Spleen (tissue), 11 donors: ENCODE data around the gene LPP. TPM values are rescaled to one million over a fixed set of nuclear protein-coding genes. Genes with fewer than 3 reads are reported as not detected.

Source experiments
- DNase-seq: peaks from one replicate; pipeline ENCODE4 v3.0.0-alpha.2; 2020
- H3K27ac ChIP-seq, 8 donors: fragments of 200-600 bp; sonication (generic) in 7 of 8; 1 replicate in 4 of 8; 2 replicates in 4 of 8; pipeline versions ENCODE4 v1.5.0 to v1.8.0; 2016 to 2021; ENCODE audit warnings: inconsistent platforms in 4 of 8, mild to moderate bottlenecking in 4 of 8, moderate library complexity in 1 of 8
- H3K27me3 ChIP-seq, 7 donors: fragments of 200-600 bp; sonication (generic) in 6 of 7; replicated peaks in 1 of 7; 1 replicate in 4 of 7; 2 replicates in 3 of 7; pipeline versions ENCODE4 v1.5.0 to v1.8.0; 2016 to 2021; ENCODE audit warnings: inconsistent platforms in 3 of 7, mild to moderate bottlenecking in 1 of 7
- H3K36me3 ChIP-seq, 6 donors: fragments of 200-600 bp; sonication (generic) in 5 of 6; 1 replicate in 4 of 6; 2 replicates in 2 of 6; pipeline versions ENCODE4 v1.5.0 to v1.8.0; 2016 to 2021; ENCODE audit warnings: inconsistent platforms in 2 of 6
- H3K4me1 ChIP-seq, 6 donors: fragments of 200-600 bp; sonication (generic) in 5 of 6; 1 replicate in 3 of 6; 2 replicates in 3 of 6; pipeline versions ENCODE4 v1.5.0 to v1.8.0; 2016 to 2021; ENCODE audit warnings: inconsistent platforms in 3 of 6
- H3K4me3 ChIP-seq, 8 donors: fragments of 200-600 bp; sonication (generic) in 7 of 8; 1 replicate in 4 of 8; 2 replicates in 4 of 8; pipeline versions ENCODE4 v1.5.0 to v1.8.0; 2016 to 2021; ENCODE audit warnings: inconsistent platforms in 4 of 8, mild to moderate bottlenecking in 4 of 8, moderate library complexity in 2 of 8
- H3K9me3 ChIP-seq, 8 donors: fragments of 200-600 bp; sonication (generic) in 7 of 8; 1 replicate in 4 of 8; 2 replicates in 4 of 8; pipeline versions ENCODE4 v1.5.0 to v1.8.0; 2016 to 2021; ENCODE audit warnings: inconsistent platforms in 4 of 8
- POLR2A ChIP-seq, 3 donors: fragments of 450-650 bp; IDR thresholded peaks; one replicate each; pipeline ENCODE4 v1.5.1; 2017; ENCODE audit warnings: antibody characterized with exemption in 3 of 3, mild to moderate bottlenecking in 1 of 3
- POLR2AphosphoS5 ChIP-seq, 3 donors: sonication (generic); formaldehyde crosslinking; IDR thresholded peaks; one replicate each; pipeline ENCODE4 v1.5.1; 2017; ENCODE audit warnings: antibody characterized with exemption in 3 of 3
- WGBS, 5 donors: extraction: QIAGEN DNeasy Blood & Tissue Kit in 3 of 5; methylation state at CpG; one replicate each; pipeline versions ENCODE4 v1.1.5 to v1.1.7; 2013 to 2018; 5-methylcytosine and 5-hydroxymethylcytosine counted together
- intact Hi-C: fragments of 100-400 bp; cut with DNase I; formaldehyde crosslinking; loops from one replicate; pipeline ENCODE4 v1.15.0; 2023; ENCODE audit warnings: low total_unique reads
- polyA plus RNA-seq, 3 donors: library from polyadenylated mRNA; stranded (reverse); fragments of 200-250 nt; gene quantifications; one replicate each; pipeline ENCODE4 v1.2.1, GENCODE V29; 2013
- total RNA-seq, 7 donors: library from RNA; depleted of rRNA in 3 of 7; stranded (reverse); fragments of >200 nt in 3 of 7; fragmentation: NEBNext Ultra II Directional in 4 of 7; extraction: Animal tissue kit (Norgen Biotek cat#: 25700) in 4 of 7; gene quantifications; one replicate each; pipeline versions ENCODE4 v1.1.0 to v1.2.1, GENCODE V29; 2016 to 2021
- TF ChIP-seq, protein P1 (sequence below), 11 experiments: fragments of 200-600 bp in 7 of 11; fragments of 450-650 bp in 4 of 11; sonication (generic) in 4 of 11; IDR thresholded peaks in 8 of 11; conservative IDR thresholded peaks in 3 of 11; 1 replicate in 7 of 11; 2 replicates in 4 of 11; pipeline versions ENCODE4 v1.4.0 to v1.8.0; 2016 to 2021; ENCODE audit warnings: antibody characterized with exemption in 11 of 11, inconsistent platforms in 4 of 11, mild to moderate bottlenecking in 1 of 11
- donor health status: healthy with polysubstance abuse.
- donor health status: DM: no; HTN: no; CAD: no; lungs with moderate emphysema.
- donor health status: DM: no; HTN: no; CAD: no.
- donor health status: Bipolar disorder and iron deficiency.
- donor health status: healthy.
- donor health status: DM: no; HTN: no; CAD: no.
- donor health status: DM: yes; HTN: yes; CAD: no.

LPP gene
- total and polyA plus RNA-seq, 10 donors, result 2.4 to 270 (median 156) TPM

DNA sequence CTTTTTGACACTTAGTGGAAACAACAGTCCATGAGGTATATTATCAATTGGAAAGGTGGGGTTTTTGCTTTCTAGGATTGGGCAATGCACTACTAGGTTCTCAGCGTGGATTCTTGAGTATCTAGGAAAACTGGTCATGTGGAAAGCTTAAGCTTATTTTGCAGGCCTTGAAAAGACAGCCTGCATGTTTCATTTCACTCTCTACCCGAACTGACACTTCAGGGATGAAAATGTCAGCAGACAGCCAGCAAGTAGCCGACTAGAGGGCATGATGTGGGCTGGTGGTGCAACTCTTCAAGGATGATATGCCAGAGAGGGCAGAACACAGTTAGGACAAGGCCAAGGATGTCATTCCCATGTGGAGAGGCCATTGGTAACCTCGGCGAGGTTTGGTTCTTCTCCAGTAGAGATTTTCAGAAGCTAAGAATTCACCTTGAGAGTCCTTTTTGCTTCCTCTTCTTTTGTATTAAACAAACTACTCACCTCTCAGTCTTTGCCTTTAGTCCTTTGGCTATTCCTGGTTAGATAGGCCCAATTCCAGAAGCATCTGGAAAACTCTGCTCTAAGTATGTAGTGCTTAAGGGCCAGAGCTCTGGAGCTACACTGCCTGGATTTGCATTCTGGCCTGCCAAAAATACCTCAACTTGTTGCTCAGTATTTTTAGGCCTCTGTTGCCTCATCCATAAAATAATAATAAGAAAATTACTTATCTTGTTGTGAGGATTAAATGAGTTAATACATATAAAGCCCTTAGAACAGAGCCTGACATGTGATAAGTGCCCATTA, 17.9 kb downstream of the LPP start:
- intact Hi-C loops, result no loop called here
- no peaks in the 10 kb centered on the region for H3K9me3 ChIP-seq
- no peak overlapping the region for H3K27ac ChIP-seq
- DNase-seq, result no peak
- no peaks in the 10 kb centered on the region for H3K27me3 ChIP-seq
- peaks cover 7 to 48% (median 24%) of the 10 kb centered on the region in 6 donors for H3K4me1 ChIP-seq
- WGBS, 5 donors, result 83 to 90% (median 84%) methylated on average over 5 of the region's 5 CpGs
- H3K36me3 ChIP-seq, result peaks cover 0 to 6% (median 0%) of the 10 kb centered on the region in 6 donors
- no peak overlapping the region for H3K4me3 ChIP-seq
- TF ChIP-seq POLR2AphosphoS5 (IDR thresholded peaks at IDR 0.05) (no peak), POLR2A (IDR thresholded peaks at IDR 0.05) (no peak)
- TF ChIP-seq, protein P1, sequence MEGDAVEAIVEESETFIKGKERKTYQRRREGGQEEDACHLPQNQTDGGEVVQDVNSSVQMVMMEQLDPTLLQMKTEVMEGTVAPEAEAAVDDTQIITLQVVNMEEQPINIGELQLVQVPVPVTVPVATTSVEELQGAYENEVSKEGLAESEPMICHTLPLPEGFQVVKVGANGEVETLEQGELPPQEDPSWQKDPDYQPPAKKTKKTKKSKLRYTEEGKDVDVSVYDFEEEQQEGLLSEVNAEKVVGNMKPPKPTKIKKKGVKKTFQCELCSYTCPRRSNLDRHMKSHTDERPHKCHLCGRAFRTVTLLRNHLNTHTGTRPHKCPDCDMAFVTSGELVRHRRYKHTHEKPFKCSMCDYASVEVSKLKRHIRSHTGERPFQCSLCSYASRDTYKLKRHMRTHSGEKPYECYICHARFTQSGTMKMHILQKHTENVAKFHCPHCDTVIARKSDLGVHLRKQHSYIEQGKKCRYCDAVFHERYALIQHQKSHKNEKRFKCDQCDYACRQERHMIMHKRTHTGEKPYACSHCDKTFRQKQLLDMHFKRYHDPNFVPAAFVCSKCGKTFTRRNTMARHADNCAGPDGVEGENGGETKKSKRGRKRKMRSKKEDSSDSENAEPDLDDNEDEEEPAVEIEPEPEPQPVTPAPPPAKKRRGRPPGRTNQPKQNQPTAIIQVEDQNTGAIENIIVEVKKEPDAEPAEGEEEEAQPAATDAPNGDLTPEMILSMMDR (IDR thresholded peaks at IDR 0.05 in 8 of 11, conservative IDR thresholded peaks at IDR 0.05 in 3 of 11), result no peak

DNA sequence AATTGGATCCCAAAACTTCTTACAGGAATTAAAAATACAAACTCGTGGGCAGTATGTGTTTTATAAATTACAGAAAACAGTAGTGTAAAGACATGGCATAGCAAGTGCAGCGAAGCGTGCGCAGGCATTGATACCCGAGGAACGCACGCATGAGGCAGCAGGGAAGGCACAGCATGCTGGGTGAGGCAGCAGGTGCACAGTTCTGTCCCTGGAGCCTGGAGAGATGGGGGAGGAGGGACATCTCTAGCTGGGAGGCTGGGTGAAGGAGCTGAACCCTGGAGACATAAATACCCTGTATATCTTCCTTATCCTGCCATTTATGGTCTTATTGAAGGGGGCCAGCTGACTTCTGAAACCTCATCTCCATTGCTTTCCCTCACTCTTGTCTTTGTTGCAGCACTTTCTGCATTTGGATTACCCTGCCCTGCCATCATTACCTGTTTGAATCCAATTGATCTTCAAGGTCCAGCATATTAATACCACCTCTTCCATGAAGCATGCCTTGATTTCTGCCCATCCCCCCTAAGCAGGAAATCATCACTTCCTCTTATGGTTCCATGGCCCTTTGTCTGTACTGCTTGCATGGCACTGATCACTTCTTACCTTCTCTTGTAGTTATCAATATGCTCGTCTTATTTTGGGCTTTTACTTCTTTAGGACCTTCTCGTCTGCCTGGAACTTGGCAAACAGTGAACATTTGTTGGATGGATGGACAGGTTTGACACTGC, 20.5 kb downstream of the LPP start:
- DNase-seq, result no peak
- WGBS, 5 donors, result 76 to 87% (median 79%) methylated on average over 9 of the region's 9 CpGs
- H3K27ac ChIP-seq, result no peak overlapping the region
- TF ChIP-seq POLR2AphosphoS5 (IDR thresholded peaks at IDR 0.05) (peak in 1 of 3 donors; percentile 28), POLR2A (IDR thresholded peaks at IDR 0.05) (no peak)
- no peaks in the 10 kb centered on the region for H3K9me3 ChIP-seq
- H3K4me1 ChIP-seq, result peaks cover 15 to 66% (median 32%) of the 10 kb centered on the region in 6 donors
- peaks cover 0 to 6% (median 0%) of the 10 kb centered on the region in 6 donors for H3K36me3 ChIP-seq
- intact Hi-C loops, result no loop called here
- no peak overlapping the region for H3K4me3 ChIP-seq
- no peaks in the 10 kb centered on the region for H3K27me3 ChIP-seq

DNA sequence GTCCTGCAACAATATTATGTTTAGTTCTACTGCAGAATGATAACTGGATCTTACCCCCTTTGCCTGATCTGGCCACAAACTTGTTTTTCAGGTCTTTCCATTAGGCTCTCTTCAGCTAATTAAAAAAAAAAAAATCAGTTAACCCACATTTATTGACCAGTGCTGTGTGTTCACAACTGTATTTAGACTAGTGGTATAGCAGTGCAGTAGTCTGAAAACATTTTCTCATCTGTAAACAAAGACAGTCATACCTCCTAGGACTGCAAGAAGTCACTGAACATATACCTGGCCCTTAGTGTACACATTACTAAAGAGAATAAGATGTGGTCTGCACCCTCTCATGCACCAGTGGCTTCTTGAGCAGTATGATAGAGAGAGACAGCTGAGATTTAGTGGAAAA, 22.5 kb downstream of the LPP start:
- intact Hi-C loops, result no loop called here
- no peak for DNase-seq
- Histone ChIP-seq H3K9me3 (no peaks in the 10 kb centered on the region), H3K4me3 (no peak overlapping the region), H3K4me1 (peaks cover 20 to 53% (median 31%) of the 10 kb centered on the region in 6 donors), H3K27me3 (no peaks in the 10 kb centered on the region), H3K27ac (no peak overlapping the region), H3K36me3 (peaks cover 0 to 24% (median 0%) of the 10 kb centered on the region in 6 donors)
- TF ChIP-seq POLR2A (IDR thresholded peaks at IDR 0.05), result no peak
- TF ChIP-seq, protein P1 (IDR thresholded peaks at IDR 0.05 in 8 of 11, conservative IDR thresholded peaks at IDR 0.05 in 3 of 11), result no peak

DNA sequence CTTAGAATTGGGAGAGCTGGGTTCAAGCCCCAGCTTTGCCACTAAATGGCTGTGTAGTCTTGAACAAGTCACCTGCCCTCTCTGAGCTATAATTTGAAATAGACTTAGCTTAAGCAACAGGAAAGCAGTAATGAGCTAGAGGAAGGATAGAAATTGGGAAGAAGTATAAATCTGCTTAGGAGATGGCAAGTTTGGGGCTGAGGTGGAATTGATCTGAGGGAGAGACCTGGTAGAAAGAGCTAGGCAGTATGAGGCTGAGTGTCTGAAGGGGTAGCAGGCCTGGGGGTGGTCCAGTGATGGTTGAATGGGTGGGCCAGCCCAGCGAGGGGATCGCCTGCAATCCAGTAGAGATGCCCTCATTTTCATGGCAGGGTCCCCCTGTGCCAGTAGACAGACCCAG, 22.9 kb downstream of the LPP start:
- WGBS, 5 donors, result 87 to 100% (median 96%) methylated on average over 2 of the region's 2 CpGs
- no peak for TF ChIP-seq POLR2AphosphoS5 (IDR thresholded peaks at IDR 0.05)
- TF ChIP-seq POLR2A (IDR thresholded peaks at IDR 0.05), result no peak
- TF ChIP-seq, protein P1 (IDR thresholded peaks at IDR 0.05 in 8 of 11, conservative IDR thresholded peaks at IDR 0.05 in 3 of 11), result no peak

More for the DNA sequence above, 22.9 kb downstream of the LPP start:
- no peaks in the 10 kb centered on the region for H3K9me3 ChIP-seq
- no peak overlapping the region for H3K27ac ChIP-seq
- H3K4me1 ChIP-seq, result peaks cover 20 to 49% (median 31%) of the 10 kb centered on the region in 6 donors
- intact Hi-C loops, result no loop called here
- H3K4me3 ChIP-seq, result no peak overlapping the region
- H3K36me3 ChIP-seq, result peaks cover 0 to 24% (median 0%) of the 10 kb centered on the region in 6 donors
- no peak for DNase-seq
- H3K27me3 ChIP-seq, result no peaks in the 10 kb centered on the region
